Suppressor macrophage treated with lipopolysaccharide for 1 hour (primary cell): Measurements from ENCODE around the gene STAT5A.

ENCODE experiments used
- DNase-seq, 3 donors: peaks; one replicate each; pipeline ENCODE4 v3.0.0-alpha.2; 2020 to 2022

The STAT5A gene

GRCh38 chr17:42270170-42270535 is 18.1 kb upstream of the STAT5A start:
- DNase-seq = no peak

- DNase-seq = no peak
Observed at GRCh38 chr17:42270596-42270995, 17.7 kb upstream of the STAT5A start.

GRCh38 chr17:42271006-42271778 is 17.1 kb upstream of the STAT5A start:
- DNase-seq = no peak

- peak in 2 of 3 donors; percentile 33 to 49 for DNase-seq
Observed at GRCh38 chr17:42271779-42272035, 16.6 kb upstream of the STAT5A start.

GRCh38 chr17:42272162-42272907 is 16.0 kb upstream of the STAT5A start:
- DNase-seq = no peak

GRCh38 chr17:42273474-42274252 is 14.6 kb upstream of the STAT5A start:
- DNase-seq = no peak

- DNase-seq = no peak
Observed at GRCh38 chr17:42274253-42274542, 14.1 kb upstream of the STAT5A start.

GRCh38 chr17:42274812-42275526 is 13.3 kb upstream of the STAT5A start:
- DNase-seq = peak in 1 of 3 donors; percentile 32

- peak in 2 of 3 donors; percentile 21 to 25 for DNase-seq
Observed at GRCh38 chr17:42275527-42276358, 12.6 kb upstream of the STAT5A start.

- peak; percentile 79 to 95 (median 90) for DNase-seq
Observed at GRCh38 chr17:42276359-42276608, 12.0 kb upstream of the STAT5A start, which contains the start of gene STAT5B. Gene STAT5B, minus strand, starts transcription at chr17:42276391. Its CDS starts 44,264 bp downstream, at chr17:42232127.

- DNase-seq = peak; percentile 64 to 79 (median 70)
Observed at GRCh38 chr17:42276609-42277341, 11.5 kb upstream of the STAT5A start.

GRCh38 chr17:42277342-42277712 is 11.0 kb upstream of the STAT5A start:
- DNase-seq = no peak

GRCh38 chr17:42279776-42280630 is 8.3 kb upstream of the STAT5A start:
- DNase-seq = no peak

GRCh38 chr17:42281571-42282096 is 6.7 kb upstream of the STAT5A start:
- DNase-seq = no peak

- DNase-seq = no peak
Observed at GRCh38 chr17:42282478-42283080, 5.7 kb upstream of the STAT5A start.

GRCh38 chr17:42283241-42284023 is 4.9 kb upstream of the STAT5A start:
- no peak for DNase-seq

- DNase-seq = no peak
Observed at GRCh38 chr17:42284024-42284369, 4.3 kb upstream of the STAT5A start.

- no peak for DNase-seq
Observed at GRCh38 chr17:42284566-42284965, 3.7 kb upstream of the STAT5A start.

- DNase-seq = no peak
Observed at GRCh38 chr17:42285346-42286050, 2.8 kb upstream of the STAT5A start.
